ENCODE measurements around the gene LARP4B.
A peak's percentile ranks its signal among the peaks of the same experiment; 100 is the strongest.

Gene LARP4B

DNA sequence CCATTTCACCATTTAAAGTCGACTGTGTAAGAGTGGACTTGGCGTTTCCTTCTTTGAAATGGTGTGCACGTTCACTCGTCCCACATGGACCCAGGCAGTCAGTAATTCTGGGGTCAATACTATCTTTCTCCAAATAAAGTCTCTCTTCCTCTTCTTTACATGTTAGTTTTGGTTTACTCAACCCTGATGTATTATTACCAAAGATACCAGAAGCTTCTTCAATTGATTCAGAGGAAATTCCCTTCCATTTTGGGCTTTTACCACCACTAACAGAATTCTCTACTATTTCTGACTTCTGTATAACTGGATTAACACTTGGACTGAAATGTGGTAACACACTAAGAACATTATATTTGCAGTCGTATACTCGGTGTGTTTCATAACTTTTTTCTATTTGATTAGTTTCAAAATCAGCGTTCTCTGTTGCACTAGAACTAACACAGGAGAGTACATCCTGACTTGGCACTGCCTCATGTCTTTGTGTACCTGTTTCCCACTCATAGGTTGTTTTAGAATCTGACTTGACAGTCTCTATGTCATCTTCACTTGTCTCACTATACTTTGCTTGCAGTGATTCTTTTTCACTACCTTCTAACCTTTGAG, 60.8 kb downstream of the LARP4B start:
- TF ChIP-seq, protein P1, sequence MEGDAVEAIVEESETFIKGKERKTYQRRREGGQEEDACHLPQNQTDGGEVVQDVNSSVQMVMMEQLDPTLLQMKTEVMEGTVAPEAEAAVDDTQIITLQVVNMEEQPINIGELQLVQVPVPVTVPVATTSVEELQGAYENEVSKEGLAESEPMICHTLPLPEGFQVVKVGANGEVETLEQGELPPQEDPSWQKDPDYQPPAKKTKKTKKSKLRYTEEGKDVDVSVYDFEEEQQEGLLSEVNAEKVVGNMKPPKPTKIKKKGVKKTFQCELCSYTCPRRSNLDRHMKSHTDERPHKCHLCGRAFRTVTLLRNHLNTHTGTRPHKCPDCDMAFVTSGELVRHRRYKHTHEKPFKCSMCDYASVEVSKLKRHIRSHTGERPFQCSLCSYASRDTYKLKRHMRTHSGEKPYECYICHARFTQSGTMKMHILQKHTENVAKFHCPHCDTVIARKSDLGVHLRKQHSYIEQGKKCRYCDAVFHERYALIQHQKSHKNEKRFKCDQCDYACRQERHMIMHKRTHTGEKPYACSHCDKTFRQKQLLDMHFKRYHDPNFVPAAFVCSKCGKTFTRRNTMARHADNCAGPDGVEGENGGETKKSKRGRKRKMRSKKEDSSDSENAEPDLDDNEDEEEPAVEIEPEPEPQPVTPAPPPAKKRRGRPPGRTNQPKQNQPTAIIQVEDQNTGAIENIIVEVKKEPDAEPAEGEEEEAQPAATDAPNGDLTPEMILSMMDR (IDR thresholded peaks at IDR 0.05; ENCODE audit: control extremely low read depth, extremely low read depth, low read depth, missing control alignments): no peak

DNA sequence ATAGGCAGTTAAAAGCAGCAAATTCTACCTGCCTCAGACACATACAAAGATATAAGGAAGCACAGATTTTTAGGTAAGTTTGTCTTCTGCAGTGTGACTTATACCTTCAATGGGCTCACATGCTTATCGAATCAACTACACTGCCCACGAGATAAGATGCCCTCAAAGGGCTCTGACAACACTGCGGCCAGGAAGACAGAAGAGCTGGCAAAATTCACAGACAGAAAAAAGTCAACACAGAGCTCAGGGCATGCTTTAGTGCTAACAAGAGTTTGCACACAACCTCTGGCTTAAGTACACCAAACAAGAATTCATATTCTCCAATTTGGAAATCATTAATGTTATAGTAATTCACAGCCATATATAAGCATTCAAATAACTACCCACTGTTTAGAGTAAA, 62.3 kb downstream of the LARP4B start:
- ChIA-PET CTCF (interaction anchor here (1.3 kb wide), 1 partner anchor 19 kb away, joined by 4 read pairs; no protein-coding TSS in a partner anchor), POLR2A (no interaction called here)
- TF ChIP-seq, protein P1 (IDR thresholded peaks at IDR 0.05; ENCODE audit: control extremely low read depth, extremely low read depth, low read depth, missing control alignments): no peak
- no peak for DNase-seq (ENCODE audit: extremely low spot score)

More for the DNA sequence above, 60.8 kb downstream of the LARP4B start:
- DNase-seq (ENCODE audit: extremely low spot score): peak; percentile 24
- POLR2A ChIA-PET: no interaction called here
- CTCF ChIA-PET: no interaction called here

DNA sequence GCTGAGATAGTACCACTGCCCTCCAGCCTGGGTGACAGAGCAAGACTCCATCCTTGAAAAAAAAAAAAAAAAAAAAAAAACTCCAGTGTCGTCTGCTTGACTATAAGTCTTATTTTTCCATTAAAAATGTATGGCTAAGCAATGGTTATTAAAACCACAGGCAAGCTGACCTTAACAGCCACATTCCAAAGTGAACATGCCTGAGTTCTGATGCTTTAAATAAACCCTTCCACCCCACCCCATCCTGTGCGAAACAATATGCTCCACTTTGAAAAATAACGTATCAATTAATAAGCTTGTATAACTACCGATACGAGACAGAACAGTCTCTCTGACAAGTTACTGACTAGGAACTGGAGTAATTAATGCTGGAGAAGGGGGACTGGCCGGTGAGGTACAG, 63.7 kb downstream of the LARP4B start:
- ChIA-PET POLR2A (no interaction called here), CTCF (interaction anchor here (0.9 to 1.3 kb wide), 3 partner anchors 13 to 58 kb away, joined by 4 read pairs; no protein-coding TSS in a partner anchor)

DNA sequence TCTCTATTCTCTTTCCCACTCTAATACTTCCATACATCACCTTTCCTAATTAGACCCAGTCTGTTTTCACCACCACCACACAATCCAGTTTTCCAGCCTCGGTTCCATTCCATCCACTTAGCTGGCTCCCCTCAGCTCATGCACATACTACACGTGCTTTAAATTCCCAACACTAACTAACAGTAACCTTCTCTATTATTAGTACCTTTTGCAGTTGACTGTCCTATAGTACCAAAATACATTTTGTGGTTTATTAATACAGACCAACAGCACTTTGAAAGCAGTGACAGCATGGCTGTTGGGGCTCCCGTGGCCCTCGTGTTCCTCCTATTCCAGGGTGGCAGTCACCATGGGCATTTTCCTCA, 64.9 kb downstream of the LARP4B start:
- CTCF ChIA-PET: interaction anchor here (0.8 kb wide), 1 partner anchor 15 kb away, joined by 3 read pairs; no protein-coding TSS in a partner anchor
- no peak for DNase-seq (ENCODE audit: extremely low spot score)
- POLR2A ChIA-PET: no interaction called here
- TF ChIP-seq, protein P1 (IDR thresholded peaks at IDR 0.05; ENCODE audit: control extremely low read depth, extremely low read depth, low read depth, missing control alignments): no peak

More for the DNA sequence above, 63.7 kb downstream of the LARP4B start:
- DNase-seq (ENCODE audit: extremely low spot score): no peak
- TF ChIP-seq, protein P1 (IDR thresholded peaks at IDR 0.05; ENCODE audit: control extremely low read depth, extremely low read depth, low read depth, missing control alignments): no peak

DNA sequence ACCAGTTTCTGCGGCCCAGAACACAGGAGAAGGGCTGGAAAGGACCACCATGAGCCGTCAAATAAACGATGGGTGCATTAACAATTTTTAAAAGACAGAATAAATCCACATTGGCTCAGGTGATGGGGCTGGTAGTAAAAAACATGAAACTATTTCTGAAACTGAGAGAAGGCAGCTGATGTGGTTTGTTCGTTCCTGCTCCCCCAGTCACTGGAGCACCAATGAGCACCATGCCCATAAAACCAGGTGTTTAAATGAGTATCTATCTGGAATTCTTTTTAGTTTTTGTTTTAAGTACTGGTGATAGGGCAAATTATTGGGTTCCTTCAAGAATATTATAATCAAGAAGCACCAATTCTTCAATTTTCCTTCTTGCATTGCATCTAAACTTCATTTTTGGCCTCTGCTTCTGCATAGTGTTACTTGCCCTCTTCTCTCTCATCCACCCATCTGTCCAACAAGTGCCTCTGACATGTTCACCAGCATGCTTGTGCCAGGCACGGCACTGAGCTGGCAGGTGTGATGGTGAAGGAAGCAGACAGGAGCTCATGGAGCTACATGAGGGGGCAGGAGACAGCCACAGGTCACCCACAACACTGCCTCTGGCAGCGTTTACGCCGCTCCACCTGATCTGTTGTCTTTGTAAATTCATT, 65.5 kb downstream of the LARP4B start:
- TF ChIP-seq, protein P1 (IDR thresholded peaks at IDR 0.05; ENCODE audit: control extremely low read depth, extremely low read depth, low read depth, missing control alignments): no peak
- DNase-seq (ENCODE audit: extremely low spot score): no peak
- ChIA-PET POLR2A (interaction anchor here (0.5 kb wide), 1 partner anchor 26 kb away, joined by 4 read pairs; no protein-coding TSS in a partner anchor), CTCF (interaction anchor here (0.8 to 1.1 kb wide), 3 partner anchors 9 to 22 kb away, joined by 3 read pairs; no protein-coding TSS in a partner anchor)

DNA sequence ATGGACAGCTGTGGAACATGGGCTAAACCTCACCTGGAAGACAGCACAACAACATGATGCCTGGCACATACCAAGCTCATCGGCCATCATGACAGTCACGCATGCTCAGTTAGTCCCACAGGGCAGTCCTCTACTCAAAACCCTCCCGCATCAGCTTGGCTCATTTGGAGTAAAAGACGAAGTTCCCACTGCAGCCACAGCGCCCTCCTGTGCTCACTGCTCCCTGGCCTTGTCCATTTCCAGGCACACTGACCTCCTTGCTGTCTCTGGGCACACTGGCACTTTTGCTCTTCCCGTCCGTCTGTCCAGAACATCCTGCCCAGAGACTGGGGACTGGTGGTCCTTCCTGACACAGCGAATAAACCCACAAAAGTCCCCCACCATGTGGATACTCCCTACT, 66.2 kb downstream of the LARP4B start:
- ChIA-PET POLR2A (no interaction called here), CTCF (interaction anchor here (0.7 to 1.3 kb wide), 6 partner anchors 9 to 72 kb away, joined by 3 read pairs; no protein-coding TSS in a partner anchor)
- no peak for DNase-seq (ENCODE audit: extremely low spot score)
- TF ChIP-seq, protein P1 (IDR thresholded peaks at IDR 0.05; ENCODE audit: control extremely low read depth, extremely low read depth, low read depth, missing control alignments): peak; percentile 14
